HG03196 (cell line): Measurements from ENCODE around the gene ATF5.
A peak's percentile ranks its signal among the peaks of the same experiment; 100 is the strongest.

Source experiments
- ATAC-seq: cut with Tn5 transposase; IDR thresholded peaks from one replicate; pipeline ENCODE4 v1.9.1; 2021; ENCODE audit not compliant: unreplicated experiment

ATF5 gene

GRCh38 chr19:49929121-49929610, at the start of gene ATF5, which contains the start of gene NUP62:
TSS of gene ATF5 (plus strand) at chr19:49929205. CDS start at chr19:49930851, 1,646 bp downstream.
TSS of gene NUP62 (minus strand) at chr19:49929504. CDS start at chr19:49909807, 19,697 bp downstream.
- ATAC-seq = peak; percentile 49

GRCh38 chr19:49879243-49879963, 49.6 kb upstream of the ATF5 start:
- ATAC-seq = no peak

GRCh38 chr19:49880162-49880869, 48.7 kb upstream of the ATF5 start:
- ATAC-seq = no peak

- no peak for ATAC-seq
Measured at GRCh38 chr19:49881186-49881585, 47.8 kb upstream of the ATF5 start.

GRCh38 chr19:49881672-49882394, 47.2 kb upstream of the ATF5 start:
- no peak for ATAC-seq

- no peak for ATAC-seq
Measured at GRCh38 chr19:49882643-49883042, 46.4 kb upstream of the ATF5 start.

- ATAC-seq = no peak
Measured at GRCh38 chr19:49883094-49883493, 45.9 kb upstream of the ATF5 start.

GRCh38 chr19:49884109-49884508, 44.9 kb upstream of the ATF5 start:
- no peak for ATAC-seq

GRCh38 chr19:49884760-49885159, 44.2 kb upstream of the ATF5 start:
- no peak for ATAC-seq

- no peak for ATAC-seq
Measured at GRCh38 chr19:49887037-49887664, 41.9 kb upstream of the ATF5 start.

- no peak for ATAC-seq
Measured at GRCh38 chr19:49887665-49888509, 41.1 kb upstream of the ATF5 start.

- no peak for ATAC-seq
Measured at GRCh38 chr19:49888510-49888824, 40.5 kb upstream of the ATF5 start.

GRCh38 chr19:49889038-49889686, 39.8 kb upstream of the ATF5 start:
- ATAC-seq = no peak

- no peak for ATAC-seq
Measured at GRCh38 chr19:49889687-49890348, 39.2 kb upstream of the ATF5 start.

- ATAC-seq = no peak
Measured at GRCh38 chr19:49890349-49891311, 38.4 kb upstream of the ATF5 start.

GRCh38 chr19:49891393-49891792, 37.6 kb upstream of the ATF5 start:
- ATAC-seq = no peak

- no peak for ATAC-seq
Measured at GRCh38 chr19:49892716-49893115, 36.3 kb upstream of the ATF5 start.

GRCh38 chr19:49894011-49894664, 34.9 kb upstream of the ATF5 start:
- no peak for ATAC-seq
